ENCODE results near the gene PLPP4. TPM values are rescaled to one million over a fixed set of nuclear protein-coding genes. Genes with fewer than 3 reads are reported as not detected.

Gene PLPP4
- total and polyA plus RNA-seq, 2 donors from 2014 or later, result 6.4 to 11.2 TPM

- Histone ChIP-seq H3K4me1 (ENCODE audit: control insufficient read depth in 2 of 3, insufficient read depth in 2 of 3, low read depth in 1 of 3, low read length in 3 of 3) (no peaks in the 10 kb centered on the region), H3K4me3 (ENCODE audit: low read length in 3 of 3) (no peak overlapping the region), H3K36me3 (ENCODE audit: control insufficient read depth in 2 of 3, insufficient read depth in 3 of 3, low read length in 3 of 3) (no peaks in the 10 kb centered on the region), H3K9ac (ENCODE audit: low read length in 3 of 3) (no peak overlapping the region), H3K27me3 (ENCODE audit: control insufficient read depth, insufficient read depth, low read length) (no peaks in the 10 kb centered on the region), H3K9me3 (ENCODE audit: control insufficient read depth in 2 of 3, insufficient read depth in 1 of 3, low read length in 3 of 3) (no peaks in the 10 kb centered on the region), H3K27ac (ENCODE audit: low read depth in 2 of 2, low read length in 2 of 2) (no peak overlapping the region)
- FAIRE-seq, result no peak
- DNase-seq, result no peak
- TF ChIP-seq CTCF (IDR thresholded peaks at IDR 0.05; ENCODE audit: borderline replicate concordance, extremely low read depth, insufficient read depth), result no peak
- intact Hi-C loops (cut with DNase I), result no loop called here
These were observed 136.7 kb downstream of the PLPP4 start for GRCh38 chr10:120593693-120594092.

- intact Hi-C loops (cut with DNase I), result no loop called here
These were observed 140.9 kb downstream of the PLPP4 start for GRCh38 chr10:120597902-120598301.

GRCh38 chr10:120598386-120598785 lies 141.4 kb downstream of the PLPP4 start:
- no peaks in the 10 kb centered on the region for H3K4me1 ChIP-seq (ENCODE audit: control insufficient read depth in 2 of 3, insufficient read depth in 2 of 3, low read depth in 1 of 3, low read length in 3 of 3)
- FAIRE-seq (no peak), DNase-seq (peak in 3 of 5 donors; percentile 25 to 46 (median 45))
- TF ChIP-seq CTCF (IDR thresholded peaks at IDR 0.05; ENCODE audit: borderline replicate concordance, extremely low read depth, insufficient read depth), result no peak
- H3K9me3 ChIP-seq (ENCODE audit: control insufficient read depth in 2 of 3, insufficient read depth in 1 of 3, low read length in 3 of 3), result peaks cover 0 to 8% (median 0%) of the 10 kb centered on the region in 3 donors
- H3K9ac ChIP-seq (ENCODE audit: low read length in 3 of 3), result no peak overlapping the region
- intact Hi-C loops (cut with DNase I), result no loop called here
- no peaks in the 10 kb centered on the region for H3K36me3 ChIP-seq (ENCODE audit: control insufficient read depth in 2 of 3, insufficient read depth in 3 of 3, low read length in 3 of 3)
- no peak overlapping the region for H3K27ac ChIP-seq (ENCODE audit: low read depth in 2 of 2, low read length in 2 of 2)
- H3K4me3 ChIP-seq (ENCODE audit: low read length in 3 of 3), result no peak overlapping the region
- H3K27me3 ChIP-seq (ENCODE audit: control insufficient read depth, insufficient read depth, low read length), result no peaks in the 10 kb centered on the region

More at GRCh38 chr10:120597902-120598301, 140.9 kb downstream of the PLPP4 start:
- DNase-seq (no peak), FAIRE-seq (no peak)
- Histone ChIP-seq H3K9ac (ENCODE audit: low read length in 3 of 3) (no peak overlapping the region), H3K27me3 (ENCODE audit: control insufficient read depth, insufficient read depth, low read length) (no peaks in the 10 kb centered on the region), H3K36me3 (ENCODE audit: control insufficient read depth in 2 of 3, insufficient read depth in 3 of 3, low read length in 3 of 3) (no peaks in the 10 kb centered on the region), H3K27ac (ENCODE audit: low read depth in 2 of 2, low read length in 2 of 2) (no peak overlapping the region), H3K9me3 (ENCODE audit: control insufficient read depth in 2 of 3, insufficient read depth in 1 of 3, low read length in 3 of 3) (peaks cover 0 to 3% (median 0%) of the 10 kb centered on the region in 3 donors), H3K4me3 (ENCODE audit: low read length in 3 of 3) (no peak overlapping the region), H3K4me1 (ENCODE audit: control insufficient read depth in 2 of 3, insufficient read depth in 2 of 3, low read depth in 1 of 3, low read length in 3 of 3) (no peaks in the 10 kb centered on the region)
- TF ChIP-seq CTCF (IDR thresholded peaks at IDR 0.05; ENCODE audit: borderline replicate concordance, extremely low read depth, insufficient read depth), result no peak

GRCh38 chr10:120599200-120599724 lies 142.2 kb downstream of the PLPP4 start:
- FAIRE-seq, result no peak
- no peak for TF ChIP-seq CTCF (IDR thresholded peaks at IDR 0.05; ENCODE audit: borderline replicate concordance, extremely low read depth, insufficient read depth)

More at GRCh38 chr10:120599200-120599724, 142.2 kb downstream of the PLPP4 start:
- H3K4me1 ChIP-seq (ENCODE audit: control insufficient read depth in 2 of 3, insufficient read depth in 2 of 3, low read depth in 1 of 3, low read length in 3 of 3), result no peaks in the 10 kb centered on the region
- no peak overlapping the region for H3K4me3 ChIP-seq (ENCODE audit: low read length in 3 of 3)
- no peaks in the 10 kb centered on the region for H3K36me3 ChIP-seq (ENCODE audit: control insufficient read depth in 2 of 3, insufficient read depth in 3 of 3, low read length in 3 of 3)
- no peak overlapping the region for H3K9ac ChIP-seq (ENCODE audit: low read length in 3 of 3)
- no peak for DNase-seq
- H3K27me3 ChIP-seq (ENCODE audit: control insufficient read depth, insufficient read depth, low read length), result no peaks in the 10 kb centered on the region
- intact Hi-C loops (cut with DNase I), result no loop called here
- peaks cover 0 to 9% (median 0%) of the 10 kb centered on the region in 3 donors for H3K9me3 ChIP-seq (ENCODE audit: control insufficient read depth in 2 of 3, insufficient read depth in 1 of 3, low read length in 3 of 3)
- no peak overlapping the region for H3K27ac ChIP-seq (ENCODE audit: low read depth in 2 of 2, low read length in 2 of 2)

Measured in kidney (tissue), 14 donors.